ENCODE measurements around the gene LDLRAD1.
A peak's percentile ranks its signal among the peaks of the same experiment; 100 is the strongest.

LDLRAD1 gene

DNA sequence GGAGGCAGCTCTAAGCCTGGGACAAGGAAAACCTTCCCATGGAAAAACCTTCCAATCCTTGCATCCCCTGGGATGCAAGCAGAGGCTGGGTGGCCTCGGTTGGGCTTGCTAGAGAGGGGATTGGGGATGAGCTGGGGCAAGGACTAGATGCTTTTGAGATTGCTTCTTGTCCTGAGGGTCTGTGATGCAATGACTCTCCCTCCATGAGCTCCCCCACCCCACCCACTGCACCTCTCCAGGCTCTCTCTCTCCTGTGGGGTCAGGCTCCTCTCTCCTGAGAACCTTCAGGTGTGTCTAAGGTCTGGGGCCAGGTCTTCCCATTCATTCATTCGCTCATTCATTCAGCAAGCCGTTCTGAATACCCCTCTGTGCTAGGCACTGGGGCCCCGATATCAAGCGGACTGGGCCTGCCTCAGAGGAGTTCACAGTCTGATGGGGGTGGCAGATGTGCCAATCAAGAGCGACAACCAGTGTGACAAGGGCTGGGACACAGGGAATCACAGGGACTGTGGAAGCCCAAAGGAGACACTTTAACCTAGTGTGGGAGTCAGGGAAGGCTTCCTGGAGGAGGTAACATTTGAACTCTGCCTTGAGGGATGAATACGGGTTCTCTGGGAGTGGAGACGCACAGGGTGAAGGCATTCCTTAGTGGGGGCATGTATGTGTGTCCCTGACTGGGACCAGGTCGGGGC is 6.5 kb downstream of the LDLRAD1 start:
- ATAC-seq: no peak
- TF ChIP-seq ISL1 (CRISPR knock-in tag; IDR thresholded peaks at IDR 0.05) (no peak), ZFP3 (CRISPR knock-in tag; IDR thresholded peaks at IDR 0.05) (no peak), ZFP30 (CRISPR knock-in tag; IDR thresholded peaks at IDR 0.05) (no peak), TOX (CRISPR knock-in tag; IDR thresholded peaks at IDR 0.05; ENCODE audit: borderline replicate concordance) (no peak)
- TF ChIP-seq, protein P1, sequence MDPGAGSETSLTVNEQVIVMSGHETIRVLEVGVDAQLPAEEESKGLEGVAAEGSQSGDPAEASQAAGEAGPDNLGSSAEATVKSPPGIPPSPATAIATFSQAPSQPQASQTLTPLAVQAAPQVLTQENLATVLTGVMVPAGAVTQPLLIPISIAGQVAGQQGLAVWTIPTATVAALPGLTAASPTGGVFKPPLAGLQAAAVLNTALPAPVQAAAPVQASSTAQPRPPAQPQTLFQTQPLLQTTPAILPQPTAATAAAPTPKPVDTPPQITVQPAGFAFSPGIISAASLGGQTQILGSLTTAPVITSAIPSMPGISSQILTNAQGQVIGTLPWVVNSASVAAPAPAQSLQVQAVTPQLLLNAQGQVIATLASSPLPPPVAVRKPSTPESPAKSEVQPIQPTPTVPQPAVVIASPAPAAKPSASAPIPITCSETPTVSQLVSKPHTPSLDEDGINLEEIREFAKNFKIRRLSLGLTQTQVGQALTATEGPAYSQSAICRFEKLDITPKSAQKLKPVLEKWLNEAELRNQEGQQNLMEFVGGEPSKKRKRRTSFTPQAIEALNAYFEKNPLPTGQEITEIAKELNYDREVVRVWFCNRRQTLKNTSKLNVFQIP (CRISPR knock-in tag; IDR thresholded peaks at IDR 0.05; ENCODE audit: borderline replicate concordance, low read depth): no peak
- TF ChIP-seq, protein P2, sequence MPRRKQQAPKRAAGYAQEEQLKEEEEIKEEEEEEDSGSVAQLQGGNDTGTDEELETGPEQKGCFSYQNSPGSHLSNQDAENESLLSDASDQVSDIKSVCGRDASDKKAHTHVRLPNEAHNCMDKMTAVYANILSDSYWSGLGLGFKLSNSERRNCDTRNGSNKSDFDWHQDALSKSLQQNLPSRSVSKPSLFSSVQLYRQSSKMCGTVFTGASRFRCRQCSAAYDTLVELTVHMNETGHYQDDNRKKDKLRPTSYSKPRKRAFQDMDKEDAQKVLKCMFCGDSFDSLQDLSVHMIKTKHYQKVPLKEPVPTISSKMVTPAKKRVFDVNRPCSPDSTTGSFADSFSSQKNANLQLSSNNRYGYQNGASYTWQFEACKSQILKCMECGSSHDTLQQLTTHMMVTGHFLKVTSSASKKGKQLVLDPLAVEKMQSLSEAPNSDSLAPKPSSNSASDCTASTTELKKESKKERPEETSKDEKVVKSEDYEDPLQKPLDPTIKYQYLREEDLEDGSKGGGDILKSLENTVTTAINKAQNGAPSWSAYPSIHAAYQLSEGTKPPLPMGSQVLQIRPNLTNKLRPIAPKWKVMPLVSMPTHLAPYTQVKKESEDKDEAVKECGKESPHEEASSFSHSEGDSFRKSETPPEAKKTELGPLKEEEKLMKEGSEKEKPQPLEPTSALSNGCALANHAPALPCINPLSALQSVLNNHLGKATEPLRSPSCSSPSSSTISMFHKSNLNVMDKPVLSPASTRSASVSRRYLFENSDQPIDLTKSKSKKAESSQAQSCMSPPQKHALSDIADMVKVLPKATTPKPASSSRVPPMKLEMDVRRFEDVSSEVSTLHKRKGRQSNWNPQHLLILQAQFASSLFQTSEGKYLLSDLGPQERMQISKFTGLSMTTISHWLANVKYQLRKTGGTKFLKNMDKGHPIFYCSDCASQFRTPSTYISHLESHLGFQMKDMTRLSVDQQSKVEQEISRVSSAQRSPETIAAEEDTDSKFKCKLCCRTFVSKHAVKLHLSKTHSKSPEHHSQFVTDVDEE (CRISPR knock-in tag; IDR thresholded peaks at IDR 0.05): no peak

DNA sequence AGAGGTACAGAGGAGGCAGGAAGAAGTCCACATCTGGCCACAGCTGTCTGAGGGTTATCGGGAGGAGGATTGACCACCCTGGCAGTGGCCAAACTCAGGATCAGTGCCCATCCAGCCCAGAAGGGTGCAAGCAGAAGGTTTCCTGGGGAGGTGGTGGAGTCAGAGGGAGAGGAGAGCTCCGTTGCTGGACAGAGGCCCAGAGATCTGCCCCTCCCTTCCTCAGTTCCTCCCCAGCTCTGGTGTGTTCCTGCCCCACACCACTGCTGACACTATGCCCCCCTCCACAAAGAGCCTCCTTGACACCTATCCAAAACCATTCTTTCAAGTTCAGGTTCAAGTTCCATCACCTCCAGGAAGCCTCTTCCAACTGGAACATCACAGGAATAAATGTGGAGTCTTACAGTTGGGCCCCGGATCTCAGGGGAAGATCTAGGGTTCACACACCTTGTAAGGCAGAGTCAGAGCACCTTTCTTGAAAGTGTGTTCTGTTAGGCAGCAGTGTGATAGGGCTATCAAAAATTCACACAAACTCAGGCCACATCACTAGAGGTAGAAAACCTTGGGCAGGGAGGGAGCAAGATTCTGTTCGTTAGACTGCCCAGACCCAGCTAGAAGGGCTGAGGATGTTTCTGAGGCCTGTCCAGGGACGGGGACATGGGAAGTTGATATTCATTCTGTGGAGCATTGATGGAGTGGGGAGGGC is 7.4 kb downstream of the LDLRAD1 start:
- ATAC-seq: no peak
- TF ChIP-seq ZNF70 (CRISPR knock-in tag; IDR thresholded peaks at IDR 0.05): peak; percentile 64
- TF ChIP-seq, protein P3, sequence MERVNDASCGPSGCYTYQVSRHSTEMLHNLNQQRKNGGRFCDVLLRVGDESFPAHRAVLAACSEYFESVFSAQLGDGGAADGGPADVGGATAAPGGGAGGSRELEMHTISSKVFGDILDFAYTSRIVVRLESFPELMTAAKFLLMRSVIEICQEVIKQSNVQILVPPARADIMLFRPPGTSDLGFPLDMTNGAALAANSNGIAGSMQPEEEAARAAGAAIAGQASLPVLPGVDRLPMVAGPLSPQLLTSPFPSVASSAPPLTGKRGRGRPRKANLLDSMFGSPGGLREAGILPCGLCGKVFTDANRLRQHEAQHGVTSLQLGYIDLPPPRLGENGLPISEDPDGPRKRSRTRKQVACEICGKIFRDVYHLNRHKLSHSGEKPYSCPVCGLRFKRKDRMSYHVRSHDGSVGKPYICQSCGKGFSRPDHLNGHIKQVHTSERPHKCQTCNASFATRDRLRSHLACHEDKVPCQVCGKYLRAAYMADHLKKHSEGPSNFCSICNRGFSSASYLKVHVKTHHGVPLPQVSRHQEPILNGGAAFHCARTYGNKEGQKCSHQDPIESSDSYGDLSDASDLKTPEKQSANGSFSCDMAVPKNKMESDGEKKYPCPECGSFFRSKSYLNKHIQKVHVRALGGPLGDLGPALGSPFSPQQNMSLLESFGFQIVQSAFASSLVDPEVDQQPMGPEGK (CRISPR knock-in tag; IDR thresholded peaks at IDR 0.05; ENCODE audit: borderline replicate concordance): no peak

DNA sequence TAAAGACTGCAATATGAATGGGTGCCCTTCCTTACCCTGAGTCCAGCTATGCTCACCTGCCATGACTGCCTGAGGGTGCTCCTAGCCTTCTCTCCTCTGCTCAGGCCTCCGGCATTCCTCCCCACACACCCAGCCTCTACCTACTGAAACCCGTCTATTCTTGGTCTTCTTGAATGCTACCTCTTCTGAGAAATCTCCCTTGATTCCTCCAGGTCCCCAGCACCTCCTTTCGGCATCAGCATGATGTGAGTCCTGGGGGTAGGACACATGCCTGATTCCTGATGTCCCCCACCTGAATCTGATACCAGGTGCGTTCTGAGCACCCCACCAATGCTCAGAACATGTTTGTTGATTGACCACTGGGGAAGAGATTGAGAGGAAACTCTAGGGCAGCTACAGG is 8.6 kb downstream of the LDLRAD1 start:
- TF ChIP-seq ZNF565 (CRISPR knock-in tag; conservative IDR thresholded peaks at IDR 0.05; ENCODE audit: low read depth) (no peak), ESRRG (CRISPR knock-in tag; IDR thresholded peaks at IDR 0.05) (no peak), TCF4 (CRISPR knock-in tag; IDR thresholded peaks at IDR 0.05; ENCODE audit: borderline replicate concordance) (no peak), PPARA (CRISPR knock-in tag; IDR thresholded peaks at IDR 0.05; ENCODE audit: borderline replicate concordance) (no peak), ZC3H10 (CRISPR knock-in tag; IDR thresholded peaks at IDR 0.05) (no peak), BACH2 (CRISPR knock-in tag; IDR thresholded peaks at IDR 0.05; ENCODE audit: borderline replicate concordance) (no peak), ISL1 (CRISPR knock-in tag; IDR thresholded peaks at IDR 0.05) (no peak), OSR1 (CRISPR knock-in tag; IDR thresholded peaks at IDR 0.05) (no peak), ZNF70 (CRISPR knock-in tag; IDR thresholded peaks at IDR 0.05) (no peak), TOX (CRISPR knock-in tag; IDR thresholded peaks at IDR 0.05; ENCODE audit: borderline replicate concordance) (no peak), CSDC2 (CRISPR knock-in tag; IDR thresholded peaks at IDR 0.05) (no peak), ZFP30 (CRISPR knock-in tag; IDR thresholded peaks at IDR 0.05) (no peak), ZNF8 (CRISPR knock-in tag; IDR thresholded peaks at IDR 0.05) (no peak), ARNTL (CRISPR knock-in tag; IDR thresholded peaks at IDR 0.05; ENCODE audit: borderline replicate concordance, low read depth) (no peak), RARB (CRISPR knock-in tag; IDR thresholded peaks at IDR 0.05) (no peak)
- TF ChIP-seq, protein P4, sequence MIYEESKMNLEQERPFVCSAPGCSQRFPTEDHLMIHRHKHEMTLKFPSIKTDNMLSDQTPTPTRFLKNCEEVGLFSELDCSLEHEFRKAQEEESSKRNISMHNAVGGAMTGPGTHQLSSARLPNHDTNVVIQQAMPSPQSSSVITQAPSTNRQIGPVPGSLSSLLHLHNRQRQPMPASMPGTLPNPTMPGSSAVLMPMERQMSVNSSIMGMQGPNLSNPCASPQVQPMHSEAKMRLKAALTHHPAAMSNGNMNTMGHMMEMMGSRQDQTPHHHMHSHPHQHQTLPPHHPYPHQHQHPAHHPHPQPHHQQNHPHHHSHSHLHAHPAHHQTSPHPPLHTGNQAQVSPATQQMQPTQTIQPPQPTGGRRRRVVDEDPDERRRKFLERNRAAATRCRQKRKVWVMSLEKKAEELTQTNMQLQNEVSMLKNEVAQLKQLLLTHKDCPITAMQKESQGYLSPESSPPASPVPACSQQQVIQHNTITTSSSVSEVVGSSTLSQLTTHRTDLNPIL (CRISPR knock-in tag; IDR thresholded peaks at IDR 0.05; ENCODE audit: low read depth): no peak
- TF ChIP-seq, protein P3 (CRISPR knock-in tag; IDR thresholded peaks at IDR 0.05; ENCODE audit: borderline replicate concordance): no peak
- TF ChIP-seq, protein P1 (CRISPR knock-in tag; IDR thresholded peaks at IDR 0.05; ENCODE audit: borderline replicate concordance, low read depth): no peak
- ATAC-seq: no peak
